Measurements from ENCODE around the gene LIG1.

LIG1 gene
- 62.7 to 110 (median 81.1) reads per million in 3 experiments for total RNA-seq

DNA sequence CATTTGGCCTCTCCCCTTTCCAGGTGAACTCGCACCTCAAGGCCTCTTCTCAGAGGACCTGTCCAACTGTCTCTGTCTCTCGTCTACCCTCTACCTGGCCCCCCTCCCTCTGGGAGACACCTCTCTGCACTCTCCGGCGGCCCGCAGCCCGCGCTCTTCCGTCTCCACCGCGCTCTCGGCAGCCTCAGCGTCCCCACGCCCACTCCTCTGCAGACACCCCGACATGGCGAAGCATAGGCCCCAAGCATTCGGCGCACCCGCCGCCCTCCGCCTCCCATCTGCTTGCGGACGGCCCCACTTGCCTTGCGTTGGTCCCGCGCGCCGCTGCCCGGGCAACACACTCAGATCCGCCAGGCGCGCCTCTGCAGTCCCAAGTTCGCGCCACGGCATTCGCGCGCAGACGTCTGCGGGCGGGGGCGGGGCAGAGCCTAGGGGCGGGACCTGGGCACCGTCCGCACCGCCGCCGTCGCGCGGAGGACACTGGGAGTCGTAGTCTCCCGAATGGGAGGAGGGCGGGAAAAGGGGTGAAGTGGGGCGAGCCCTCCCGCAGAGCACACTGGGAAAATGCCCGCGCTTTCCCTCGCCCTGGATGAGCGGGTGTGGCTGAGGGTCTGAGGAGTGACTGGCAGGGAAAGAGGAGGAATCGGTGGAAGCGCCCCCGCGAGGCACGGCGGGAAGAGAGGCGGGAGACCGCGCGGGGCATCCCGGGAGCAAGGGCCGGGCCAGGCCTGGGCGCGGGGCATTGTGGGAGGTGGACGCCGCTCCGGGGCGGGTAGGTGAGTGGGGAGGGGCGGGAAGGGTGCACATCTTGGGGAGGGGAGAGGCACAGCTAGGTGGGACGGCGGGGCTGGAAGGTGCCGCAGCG is at the start of gene LIG1, which contains the start of gene ZSWIM9:
Gene LIG1, minus strand, starts transcription at position 406 of the 865 bp plus-strand sequence. CDS start 4,778 bp downstream, outside the sequence.
Gene ZSWIM9, plus strand, starts transcription at position 742 of the 865 bp plus-strand sequence. CDS start 1,123 bp downstream, outside the sequence.
- DNase-seq: peak; percentile 91

- no peak for DNase-seq
Observed at GRCh38 chr19:48218997-48219396, 48.9 kb upstream of the LIG1 start.

DNA sequence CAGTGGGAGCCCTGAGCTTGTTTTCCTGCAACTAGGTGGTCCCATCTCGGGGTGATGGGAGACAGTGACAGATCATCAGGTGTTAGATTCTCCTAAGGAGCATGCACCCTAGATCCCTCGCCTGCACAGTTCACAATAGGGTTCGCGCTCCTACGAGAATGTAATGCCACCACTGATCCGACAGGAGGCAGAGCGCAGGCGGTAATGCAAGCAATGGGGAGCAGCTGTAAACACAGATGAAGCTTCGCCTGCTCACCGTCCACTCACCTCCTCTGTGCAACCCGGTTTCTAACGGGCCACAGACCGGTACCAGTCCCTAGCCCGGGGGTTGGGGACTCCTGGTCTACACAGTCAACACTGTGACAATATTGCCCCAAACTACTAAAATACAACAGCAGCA is 46.8 kb upstream of the LIG1 start:
- no peak for DNase-seq

DNA sequence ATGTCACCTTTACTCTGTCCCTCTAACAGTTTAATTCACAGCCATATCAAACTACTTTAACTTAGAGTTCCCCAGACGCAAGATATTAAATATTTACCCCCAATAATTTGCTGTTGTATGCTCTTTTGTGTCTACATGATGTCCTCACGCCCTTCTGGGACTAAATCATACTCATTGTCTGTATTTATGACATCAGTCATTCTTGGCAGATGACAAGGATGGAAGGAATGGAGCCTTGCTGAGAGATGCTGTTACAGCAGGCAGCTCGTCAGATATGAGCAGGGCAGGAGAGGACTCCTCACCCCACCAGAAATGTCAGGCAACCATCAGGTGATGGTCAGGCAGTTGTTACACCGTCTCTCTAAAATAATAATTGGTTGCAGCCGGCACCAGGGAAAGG is 43.8 kb upstream of the LIG1 start:
- DNase-seq: no peak

DNA sequence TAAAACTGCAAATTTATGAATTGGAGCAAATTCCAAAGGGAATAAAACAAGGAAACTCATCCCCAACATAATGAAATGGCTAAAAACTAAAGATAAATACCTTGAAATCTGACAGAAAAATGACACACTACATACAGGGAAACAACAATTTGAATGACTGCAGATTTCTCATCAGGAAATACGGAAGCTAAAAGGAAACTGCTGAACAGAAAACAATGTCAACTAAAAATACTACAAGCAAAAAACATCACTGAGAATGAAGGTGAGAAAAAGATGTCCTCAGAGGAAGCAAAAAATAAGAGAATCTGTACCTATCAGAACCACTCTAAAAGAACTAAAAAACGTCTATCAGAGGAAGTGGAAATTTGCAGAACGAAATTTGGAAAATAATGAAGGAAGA is 39.9 kb upstream of the LIG1 start:
- DNase-seq: no peak

- DNase-seq: no peak
Observed at GRCh38 chr19:48206397-48207093, 36.4 kb upstream of the LIG1 start.

- peak; percentile 89 for DNase-seq
Observed at GRCh38 chr19:48203794-48204628, 33.9 kb upstream of the LIG1 start.

DNA sequence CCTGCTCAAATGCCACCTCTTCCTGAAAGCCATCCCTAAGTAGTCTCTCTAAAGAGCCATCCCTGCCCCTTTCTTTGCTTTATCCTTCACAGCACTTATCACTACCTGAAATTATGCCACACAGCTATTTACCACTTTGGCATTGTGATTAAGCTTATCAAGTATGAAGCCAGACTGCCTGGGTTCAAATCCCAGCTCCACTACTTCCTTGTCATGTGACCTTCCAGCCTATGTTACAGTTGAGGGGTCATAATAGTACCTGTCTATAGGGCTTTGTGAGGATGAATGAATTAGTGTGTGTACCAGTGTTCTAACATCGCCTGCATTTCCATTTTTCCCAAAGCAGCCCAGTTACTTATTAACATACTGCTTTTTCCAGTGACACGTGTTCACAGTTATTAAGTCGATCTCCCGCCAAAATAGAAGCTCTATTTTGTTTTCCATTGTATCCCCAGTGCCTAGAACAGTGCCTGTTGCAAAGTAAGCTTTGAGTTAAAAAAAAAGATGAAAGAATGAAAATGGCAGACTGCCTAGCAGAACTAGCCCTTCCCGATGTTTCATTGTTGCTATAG is 33.2 kb upstream of the LIG1 start:
- DNase-seq: no peak

- no peak for DNase-seq
Observed at GRCh38 chr19:48196933-48197665, 27.0 kb upstream of the LIG1 start.

DNA sequence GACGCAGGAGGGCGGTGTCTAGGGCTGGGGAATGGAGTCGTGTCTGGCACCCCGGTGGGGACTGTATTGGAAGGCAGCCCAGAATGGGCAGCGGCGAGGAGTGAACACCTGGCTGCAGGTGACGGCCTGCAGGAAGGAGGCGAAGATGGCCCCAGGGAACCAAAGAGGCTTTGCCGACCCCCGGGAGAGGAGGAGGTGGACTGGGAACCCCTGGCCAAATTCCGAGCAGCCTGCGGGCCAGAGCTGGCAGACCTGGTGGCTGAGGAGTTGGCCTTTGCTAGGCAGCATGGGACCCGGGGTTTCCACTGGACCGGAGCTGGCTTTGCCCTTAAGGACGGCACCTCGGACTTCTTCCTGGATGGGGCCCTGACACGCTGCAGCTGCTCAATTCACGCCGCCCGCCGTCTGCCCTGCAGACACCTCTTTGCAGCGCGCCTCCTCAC is 26.2 kb upstream of the LIG1 start:
- DNase-seq: no peak

GRCh38 chr19:48194844-48195830 is 25.0 kb upstream of the LIG1 start:
- no peak for DNase-seq

DNA sequence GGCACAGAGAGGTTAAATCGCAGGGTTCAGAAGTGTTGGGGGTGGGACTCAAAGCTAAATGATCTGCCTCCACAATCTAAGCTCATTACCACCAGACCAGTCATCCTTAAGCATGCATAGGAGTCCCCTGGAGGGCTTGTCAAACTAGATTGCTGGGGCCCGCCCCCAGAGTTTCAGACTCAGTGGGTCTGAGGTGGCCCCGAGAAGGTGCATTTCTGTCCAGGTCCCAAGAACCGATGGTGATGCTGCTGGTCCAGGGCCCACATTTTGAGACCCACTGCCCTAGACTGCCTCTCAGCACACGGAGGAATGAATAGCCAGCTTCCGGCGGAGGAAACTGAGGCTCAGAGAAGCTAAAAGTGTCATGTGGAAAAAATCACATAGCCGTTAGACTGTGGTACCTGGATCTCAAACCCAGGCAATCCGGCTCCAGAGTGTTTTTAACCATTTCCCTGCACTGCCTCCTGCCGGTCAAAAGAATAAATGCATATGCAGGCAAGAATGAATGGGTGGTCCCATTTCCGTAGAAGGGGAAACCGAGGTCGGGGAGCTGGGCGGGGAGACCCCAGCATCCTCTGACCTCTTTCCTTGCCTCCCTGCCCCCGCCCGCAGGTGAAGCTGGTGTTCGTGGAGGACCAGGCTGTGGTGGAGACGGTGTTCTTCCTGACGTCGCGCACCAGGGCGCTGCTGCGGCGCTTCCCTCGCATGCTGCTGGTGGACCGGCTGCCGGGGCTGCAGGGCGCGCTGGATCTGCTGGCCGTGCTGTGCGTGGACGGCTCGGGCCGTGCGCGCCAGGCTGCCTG is 24.1 kb upstream of the LIG1 start:
- DNase-seq: no peak

DNA sequence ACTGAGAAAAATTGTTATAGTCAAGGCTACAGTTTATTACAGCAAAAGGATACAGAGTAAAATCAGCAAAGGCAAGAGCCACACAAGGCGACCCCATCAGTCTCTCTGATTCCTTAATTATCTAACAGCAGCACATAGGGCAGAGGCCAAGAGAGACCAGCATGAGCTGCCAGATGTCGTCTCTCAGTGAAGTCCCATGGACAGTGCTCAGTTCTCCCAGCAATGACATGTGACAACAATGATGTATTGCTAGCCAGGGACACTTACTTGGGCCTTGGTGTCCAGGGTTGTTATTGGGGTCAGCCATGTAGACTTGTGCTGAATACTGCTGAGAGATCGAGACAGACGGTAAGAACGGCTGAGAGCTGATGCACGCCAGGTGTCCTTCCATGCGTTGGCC is 22.6 kb upstream of the LIG1 start:
- DNase-seq: no peak

DNA sequence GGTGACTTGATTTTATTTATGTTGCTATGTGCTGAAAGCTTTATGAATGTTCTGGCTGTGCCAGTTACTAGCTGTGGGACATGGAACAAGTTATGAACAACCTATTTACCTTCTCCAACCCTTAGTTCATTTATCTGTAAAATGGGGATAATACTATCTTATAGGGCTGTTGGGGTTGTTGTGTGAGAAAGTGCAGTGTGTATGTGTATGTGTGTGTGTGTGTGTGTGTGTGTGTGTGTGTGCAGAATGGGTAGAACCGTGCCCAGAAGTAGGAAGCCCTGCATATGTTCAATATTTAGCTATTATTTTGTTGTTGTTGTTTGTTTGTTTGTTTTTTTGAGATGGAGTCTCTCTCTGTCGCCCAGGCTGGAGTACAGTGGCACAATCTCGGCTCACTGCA is 20.7 kb upstream of the LIG1 start:
- no peak for DNase-seq

- peak; percentile 56 for DNase-seq
Observed at GRCh38 chr19:48190288-48190884, 20.2 kb upstream of the LIG1 start.

- no peak for DNase-seq
Observed at GRCh38 chr19:48186541-48186991, 16.4 kb upstream of the LIG1 start.

DNA sequence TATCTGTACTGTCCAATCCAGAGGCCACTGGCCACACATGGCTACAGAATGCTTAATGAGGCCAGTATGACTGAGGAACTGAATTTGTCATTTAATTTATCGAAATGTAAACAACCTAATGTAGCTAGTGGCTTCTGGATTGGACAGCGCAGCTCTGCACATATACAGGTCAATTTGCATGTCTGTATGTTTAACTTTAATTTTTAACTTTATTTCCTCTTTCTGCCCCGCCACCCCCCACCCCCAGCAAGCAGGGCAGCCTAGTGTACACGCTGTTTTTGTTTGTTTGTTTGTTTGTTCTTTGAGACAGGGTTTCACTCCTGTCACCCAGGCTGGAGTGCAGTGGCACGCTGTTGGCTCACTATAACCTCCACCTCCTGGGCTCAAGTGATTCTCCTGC is 15.9 kb upstream of the LIG1 start:
- no peak for DNase-seq

DNA sequence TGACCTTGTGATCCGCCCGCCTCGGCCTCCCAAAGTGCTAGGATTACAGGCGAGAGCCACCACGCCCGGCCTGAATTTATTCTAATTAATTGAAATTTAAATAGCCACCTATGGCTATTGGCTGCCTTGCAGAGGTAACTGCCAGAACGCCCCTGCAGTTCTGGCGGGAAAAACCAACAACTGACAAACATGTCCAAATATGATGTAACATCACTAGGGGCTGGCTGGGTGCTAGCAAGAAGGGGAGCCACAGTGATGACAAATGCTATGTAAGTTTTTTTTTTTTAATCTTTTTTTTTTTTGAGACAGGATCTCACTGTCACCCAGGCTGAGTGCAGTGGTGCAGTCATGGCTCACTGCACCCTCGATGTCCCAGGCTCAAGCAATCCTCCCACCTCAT is 13.2 kb upstream of the LIG1 start:
- DNase-seq: no peak

DNA sequence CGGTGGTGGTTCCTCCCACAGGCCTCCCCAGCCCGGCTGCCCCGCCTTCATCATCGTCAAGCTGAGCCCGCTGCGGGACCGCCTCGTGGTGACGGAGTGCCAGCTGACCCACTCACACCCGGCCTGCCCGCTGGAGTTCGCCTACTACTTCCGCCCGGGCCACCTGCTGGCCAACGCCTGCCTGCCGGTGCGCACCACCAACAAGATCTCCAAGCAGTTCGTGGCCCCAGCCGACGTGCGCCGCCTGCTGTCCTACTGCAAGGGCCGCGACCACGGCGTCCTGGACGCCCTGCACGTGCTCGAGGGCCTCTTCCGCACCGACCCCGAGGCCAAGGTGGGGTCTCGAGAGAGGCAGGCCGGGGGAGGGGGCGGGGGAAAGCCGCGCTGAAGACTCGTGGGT is 12.3 kb upstream of the LIG1 start:
- DNase-seq: no peak

Measured in central memory CD4-positive, alpha-beta T cell (primary cell).